ENCODE measurements around the gene MAK.
"Not testable (repeated sequence)": the region's sequence is repeated elsewhere in the genome, so short reads cannot be mapped to it uniquely, and the experiment has no call there.

MAK gene, protein sequence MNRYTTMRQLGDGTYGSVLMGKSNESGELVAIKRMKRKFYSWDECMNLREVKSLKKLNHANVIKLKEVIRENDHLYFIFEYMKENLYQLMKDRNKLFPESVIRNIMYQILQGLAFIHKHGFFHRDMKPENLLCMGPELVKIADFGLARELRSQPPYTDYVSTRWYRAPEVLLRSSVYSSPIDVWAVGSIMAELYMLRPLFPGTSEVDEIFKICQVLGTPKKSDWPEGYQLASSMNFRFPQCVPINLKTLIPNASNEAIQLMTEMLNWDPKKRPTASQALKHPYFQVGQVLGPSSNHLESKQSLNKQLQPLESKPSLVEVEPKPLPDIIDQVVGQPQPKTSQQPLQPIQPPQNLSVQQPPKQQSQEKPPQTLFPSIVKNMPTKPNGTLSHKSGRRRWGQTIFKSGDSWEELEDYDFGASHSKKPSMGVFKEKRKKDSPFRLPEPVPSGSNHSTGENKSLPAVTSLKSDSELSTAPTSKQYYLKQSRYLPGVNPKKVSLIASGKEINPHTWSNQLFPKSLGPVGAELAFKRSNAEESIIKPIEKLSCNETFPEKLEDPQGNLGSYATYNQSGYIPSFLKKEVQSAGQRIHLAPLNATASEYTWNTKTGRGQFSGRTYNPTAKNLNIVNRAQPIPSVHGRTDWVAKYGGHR

GRCh38 chr6:10837995-10838793 is at the start of gene MAK:
Gene MAK, minus strand, starts transcription at chr6:10838539. Its CDS starts 7,891 bp downstream, at chr6:10830648.
- DNase-seq (ENCODE audit: low spot score) (peak; percentile 95), FAIRE-seq (no peak)

- FAIRE-seq = no peak
- peak; percentile 29 for DNase-seq (ENCODE audit: low spot score)
These were observed 48.6 kb upstream of the MAK start, which contains the start of gene SYCP2L for GRCh38 chr6:10886691-10887502. Gene SYCP2L, plus strand, starts transcription at chr6:10887052. Its CDS starts 75 bp downstream, at chr6:10887127.

DNA sequence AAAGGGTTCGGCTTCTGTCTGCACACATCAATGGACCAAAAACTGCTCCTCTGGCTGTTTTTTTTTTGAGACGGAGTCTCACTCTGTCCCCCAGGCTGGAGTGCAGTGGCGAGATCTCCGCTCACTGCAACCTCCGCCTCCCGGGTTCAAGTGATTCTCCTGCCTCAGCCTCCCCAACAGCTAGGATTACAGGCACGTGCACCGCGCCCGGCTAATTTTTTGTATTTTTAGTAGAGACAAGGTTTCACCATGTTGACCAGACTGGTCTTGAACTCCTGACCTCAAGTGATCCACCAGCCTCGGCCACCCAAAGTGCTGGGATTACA is 48.0 kb upstream of the MAK start:
- not testable (repeated sequence) for DNase-seq (ENCODE audit: low spot score); FAIRE-seq

DNA sequence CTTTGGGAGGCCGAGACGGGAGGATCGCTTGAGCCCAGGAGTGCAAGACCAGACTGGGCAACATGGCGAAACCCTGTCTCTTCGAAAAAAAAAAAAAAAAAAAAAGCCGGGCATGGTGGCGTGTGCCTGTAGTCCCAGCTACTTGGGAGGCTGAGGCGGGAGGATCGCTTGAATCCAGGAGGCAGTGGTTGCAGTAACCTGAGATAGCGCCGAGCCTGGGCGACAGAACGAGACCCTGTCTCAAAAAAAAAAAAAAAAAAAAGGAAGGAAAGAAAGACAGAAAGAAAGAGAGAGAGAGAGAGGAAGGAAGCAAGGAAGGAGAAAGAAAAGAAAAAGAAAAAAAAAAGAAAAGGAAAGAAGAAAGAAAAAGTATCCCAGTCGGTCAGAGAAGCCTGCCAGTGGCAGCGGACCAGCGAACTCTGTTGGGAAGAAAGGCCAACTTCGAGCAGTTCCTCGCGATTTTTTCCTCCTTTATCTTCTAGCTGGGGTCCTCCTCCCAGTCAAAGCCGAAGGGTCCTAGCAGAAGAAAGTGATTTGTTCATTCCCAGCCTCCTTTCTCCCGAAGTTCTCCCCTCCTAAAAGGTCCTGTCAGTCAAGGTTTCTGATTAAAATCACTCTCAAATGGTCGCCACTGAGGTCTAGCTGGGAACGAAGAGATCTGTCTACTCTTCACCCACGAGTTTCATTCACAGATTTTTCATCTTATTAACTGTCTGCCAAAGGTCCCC is 46.1 kb upstream of the MAK start:
- no peak for FAIRE-seq
- DNase-seq (ENCODE audit: low spot score) = no peak

DNA sequence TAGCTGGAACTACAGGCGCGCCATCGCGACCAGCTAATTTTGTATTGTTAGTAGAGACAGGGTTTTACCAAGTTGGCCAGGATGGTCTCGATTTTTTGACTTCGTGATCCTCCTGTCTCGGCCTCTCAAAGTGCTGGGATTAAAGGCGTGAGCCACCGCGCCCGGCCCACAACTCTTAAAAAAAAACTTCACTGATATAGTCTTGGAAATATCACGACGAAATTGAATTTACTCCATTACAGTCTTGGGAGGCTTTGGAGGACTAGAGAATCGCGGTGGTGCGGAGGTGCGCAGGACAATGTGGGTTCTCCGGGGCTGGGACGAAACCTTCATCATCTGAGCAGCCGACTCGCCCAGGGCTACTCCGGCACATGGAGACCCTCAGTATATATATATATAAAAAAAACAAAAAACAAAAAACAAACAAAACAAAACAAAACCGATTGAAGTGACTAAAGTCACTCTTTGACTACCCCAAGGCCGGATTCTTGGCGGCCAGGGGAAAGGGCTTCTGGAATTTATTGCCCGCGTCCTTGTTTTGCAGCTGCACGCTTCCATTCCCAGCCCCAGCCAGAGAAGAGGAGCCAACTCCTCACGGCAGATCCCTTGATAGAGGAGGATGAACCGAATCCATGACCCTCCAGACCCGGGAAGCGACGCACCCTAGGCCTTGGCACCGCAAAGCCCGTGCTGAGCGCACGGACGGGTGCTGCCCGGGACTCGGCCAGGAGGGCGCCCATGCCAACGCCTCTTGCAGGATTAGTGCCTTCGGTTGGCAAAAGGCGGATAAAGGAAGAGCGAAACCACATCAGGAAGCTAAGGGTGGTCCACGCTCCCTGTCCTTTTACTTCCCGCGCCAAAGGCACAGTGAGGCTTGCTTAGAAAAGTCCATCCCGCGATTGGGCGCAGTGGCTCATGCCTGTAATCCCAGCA is 45.2 kb upstream of the MAK start:
- FAIRE-seq (no peak), DNase-seq (ENCODE audit: low spot score) (no peak)

DNA sequence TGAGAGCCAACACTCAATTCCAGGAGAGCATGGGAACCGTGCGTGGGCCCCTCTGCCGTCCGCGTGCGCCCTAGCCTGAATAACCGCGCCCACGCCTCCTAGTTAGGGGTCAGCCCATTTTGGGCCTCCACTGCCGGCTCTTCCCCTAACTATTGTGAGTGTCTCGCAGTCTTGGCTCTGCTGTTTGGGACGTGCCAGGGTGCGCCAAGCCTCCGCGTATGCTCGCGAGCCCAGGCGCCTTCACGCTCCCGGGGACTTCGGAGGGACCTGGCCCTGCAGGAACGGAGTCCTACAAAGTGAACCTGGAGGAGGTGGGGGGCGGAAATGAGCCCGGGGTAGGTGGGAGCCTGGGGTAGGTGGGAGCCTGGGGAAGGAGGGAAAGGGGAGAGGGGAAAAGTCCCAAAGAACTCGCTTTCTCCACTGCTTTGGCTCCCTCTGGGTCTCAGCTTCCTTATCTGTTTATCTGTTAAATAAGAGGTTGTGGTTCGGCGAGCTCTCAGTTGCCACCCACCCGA is 44.4 kb upstream of the MAK start:
- DNase-seq (ENCODE audit: low spot score) = no peak
- FAIRE-seq = no peak

DNA sequence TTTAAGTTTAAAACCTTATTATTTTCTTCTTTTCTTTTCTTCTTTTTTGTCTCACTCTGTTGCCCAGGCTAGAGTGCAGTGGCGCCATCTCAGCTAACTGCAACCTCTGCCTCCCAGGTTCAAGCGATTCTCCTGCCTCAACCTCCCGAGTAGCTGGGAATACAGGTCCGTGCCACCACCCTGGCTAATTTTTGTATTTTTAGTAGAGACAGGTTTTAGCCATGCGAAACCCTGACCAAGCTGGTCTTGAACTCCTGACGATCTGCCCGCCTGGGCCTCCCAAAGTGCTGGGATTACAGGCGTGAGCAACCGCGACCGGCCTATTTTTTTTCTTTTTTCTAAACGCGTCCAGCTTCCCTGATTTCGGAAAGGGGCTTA is 43.9 kb upstream of the MAK start:
- not testable (repeated sequence) for DNase-seq (ENCODE audit: low spot score); FAIRE-seq

GRCh38 chr6:10880366-10880765 is 42.0 kb upstream of the MAK start:
- FAIRE-seq (no peak), DNase-seq (ENCODE audit: low spot score) (no peak)

GRCh38 chr6:10877871-10878270 is 39.5 kb upstream of the MAK start:
- FAIRE-seq (no peak), DNase-seq (ENCODE audit: low spot score) (no peak)

GRCh38 chr6:10877012-10877411 is 38.7 kb upstream of the MAK start:
- FAIRE-seq (no peak), DNase-seq (ENCODE audit: low spot score) (no peak)

GRCh38 chr6:10875026-10875425 is 36.7 kb upstream of the MAK start:
- DNase-seq (ENCODE audit: low spot score) = no peak
- no peak for FAIRE-seq

DNA sequence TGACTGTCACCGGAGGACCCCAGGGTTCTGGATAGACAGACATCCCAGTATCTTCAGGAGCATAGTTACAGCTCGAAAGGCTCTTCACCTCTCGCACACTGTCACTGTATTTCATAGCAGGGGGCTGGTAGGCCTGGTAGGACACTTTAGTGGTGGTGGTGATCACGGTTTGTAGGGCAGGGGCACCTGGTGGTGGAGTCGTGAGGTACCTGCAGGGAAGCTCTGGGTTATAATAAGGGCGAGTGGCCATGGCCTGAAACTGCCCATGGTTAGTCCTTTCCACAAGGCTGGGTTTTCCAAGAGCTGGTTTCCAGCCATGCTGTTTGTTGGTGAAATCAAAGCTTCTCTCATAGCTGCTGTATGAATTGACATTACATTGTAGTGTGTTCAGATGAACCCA is 35.9 kb upstream of the MAK start:
- no peak for FAIRE-seq

GRCh38 chr6:10873374-10873773 is 35.0 kb upstream of the MAK start:
- FAIRE-seq (no peak), DNase-seq (ENCODE audit: low spot score) (no peak)

More for the DNA sequence above, 35.9 kb upstream of the MAK start:
- no peak for DNase-seq (ENCODE audit: low spot score)

- no peak for DNase-seq (ENCODE audit: low spot score)
- no peak for FAIRE-seq
These were observed 29.6 kb upstream of the MAK start for GRCh38 chr6:10867952-10868351.

GRCh38 chr6:10866709-10867108 is 28.4 kb upstream of the MAK start:
- DNase-seq (ENCODE audit: low spot score); FAIRE-seq: not testable (repeated sequence)

DNA sequence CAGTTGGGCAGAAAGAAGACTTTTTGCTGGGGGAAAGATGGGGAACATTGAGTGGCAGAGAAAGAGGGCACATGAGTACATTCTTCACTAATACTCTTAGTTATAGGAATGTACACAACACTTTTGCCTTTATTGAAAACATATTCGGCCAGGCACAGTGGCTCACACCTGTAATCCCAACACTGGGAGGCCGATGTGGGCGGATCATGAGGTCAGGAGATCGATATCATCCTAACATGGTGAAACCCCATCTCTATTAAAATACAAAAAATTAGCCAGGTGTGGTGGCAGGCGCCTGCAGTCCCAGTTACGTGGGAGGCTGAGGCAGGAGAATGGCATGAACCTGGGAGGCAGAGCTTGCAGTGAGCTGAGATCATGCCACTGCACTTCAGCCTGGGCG is 24.7 kb upstream of the MAK start:
- not testable (repeated sequence) for FAIRE-seq; DNase-seq (ENCODE audit: low spot score)

DNA sequence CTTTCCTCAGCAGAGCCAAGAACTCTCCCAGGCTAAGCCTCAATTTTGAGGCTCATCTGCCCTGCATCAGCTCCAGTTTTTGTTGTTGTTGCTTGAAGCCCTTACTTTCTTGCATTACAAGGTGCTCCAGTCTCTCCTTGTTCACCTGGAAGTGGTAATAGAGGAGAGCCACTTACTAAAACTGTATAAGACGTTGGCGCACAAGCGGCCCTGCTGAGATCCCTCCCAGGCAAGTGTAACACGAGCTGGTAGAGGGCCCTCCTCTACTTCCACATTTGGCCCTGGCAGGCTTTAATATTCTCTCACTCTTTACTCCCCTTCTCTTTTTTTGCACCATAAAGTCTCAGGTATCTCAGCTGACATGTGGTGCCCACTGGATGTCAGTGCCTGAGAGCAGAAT is 24.0 kb upstream of the MAK start:
- FAIRE-seq (no peak), DNase-seq (ENCODE audit: low spot score) (no peak)

DNA sequence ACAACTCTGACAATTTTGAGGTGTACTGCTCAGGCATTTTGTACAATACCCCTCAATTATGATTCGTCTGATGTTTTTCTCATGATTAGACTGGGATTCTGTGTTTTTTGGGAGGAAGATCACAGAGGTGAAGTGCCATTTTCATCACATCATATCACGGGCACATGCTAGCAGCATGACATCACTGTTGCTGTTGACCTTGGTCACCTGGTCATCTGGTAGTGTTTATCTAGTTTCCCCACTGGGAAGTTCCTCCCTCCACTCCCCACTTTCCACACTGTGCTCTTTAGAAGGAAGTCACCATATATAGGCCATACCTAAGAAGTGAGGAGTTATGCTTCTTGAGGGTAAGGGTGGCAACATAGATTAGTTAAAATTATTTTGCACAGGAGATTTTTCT is 22.7 kb upstream of the MAK start:
- FAIRE-seq = peak; percentile 13
- no peak for DNase-seq (ENCODE audit: low spot score)

DNA sequence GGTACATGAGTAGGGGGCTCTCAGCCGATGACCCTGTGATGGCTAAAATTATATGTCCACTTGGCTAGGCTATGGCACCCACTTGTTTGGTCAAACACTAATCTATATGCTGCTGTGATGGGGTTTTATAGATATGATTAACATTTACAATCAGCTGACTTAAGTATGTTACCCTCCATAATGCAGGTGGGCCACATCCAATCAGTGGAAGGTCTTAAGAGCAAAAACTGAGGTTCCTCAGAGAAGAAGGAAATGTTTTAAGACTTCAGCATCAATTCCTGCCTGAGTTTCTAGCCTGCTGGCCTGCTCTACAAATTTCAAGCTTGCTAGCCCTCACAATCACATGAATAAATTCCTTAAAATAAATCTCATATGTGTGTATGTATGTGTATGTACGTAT is 18.9 kb upstream of the MAK start:
- DNase-seq (ENCODE audit: low spot score) = no peak
- no peak for FAIRE-seq
